GM12875 (cell line): ENCODE data around the gene TNNI3.

Experiments used
- H3K4me3 ChIP-seq: one replicate; pipeline ENCODE4 v1.5.1; 2011; ENCODE audit warnings: low read depth, low read length, control low read depth
- TF ChIP-seq, protein P1 (sequence below): IDR thresholded peaks from 2 replicates; pipeline ENCODE4 v1.5.1; 2011; ENCODE audit warnings: low read depth, mild to moderate bottlenecking, control low read depth, inconsistent platforms, low read length, moderate library complexity, borderline replicate concordance; ENCODE audit not compliant: insufficient read depth

TNNI3 gene

GRCh38 chr19:55145232-55145631, 12.3 kb downstream of the TNNI3 start:
- no peak overlapping the region for H3K4me3 ChIP-seq
- TF ChIP-seq, protein P1, sequence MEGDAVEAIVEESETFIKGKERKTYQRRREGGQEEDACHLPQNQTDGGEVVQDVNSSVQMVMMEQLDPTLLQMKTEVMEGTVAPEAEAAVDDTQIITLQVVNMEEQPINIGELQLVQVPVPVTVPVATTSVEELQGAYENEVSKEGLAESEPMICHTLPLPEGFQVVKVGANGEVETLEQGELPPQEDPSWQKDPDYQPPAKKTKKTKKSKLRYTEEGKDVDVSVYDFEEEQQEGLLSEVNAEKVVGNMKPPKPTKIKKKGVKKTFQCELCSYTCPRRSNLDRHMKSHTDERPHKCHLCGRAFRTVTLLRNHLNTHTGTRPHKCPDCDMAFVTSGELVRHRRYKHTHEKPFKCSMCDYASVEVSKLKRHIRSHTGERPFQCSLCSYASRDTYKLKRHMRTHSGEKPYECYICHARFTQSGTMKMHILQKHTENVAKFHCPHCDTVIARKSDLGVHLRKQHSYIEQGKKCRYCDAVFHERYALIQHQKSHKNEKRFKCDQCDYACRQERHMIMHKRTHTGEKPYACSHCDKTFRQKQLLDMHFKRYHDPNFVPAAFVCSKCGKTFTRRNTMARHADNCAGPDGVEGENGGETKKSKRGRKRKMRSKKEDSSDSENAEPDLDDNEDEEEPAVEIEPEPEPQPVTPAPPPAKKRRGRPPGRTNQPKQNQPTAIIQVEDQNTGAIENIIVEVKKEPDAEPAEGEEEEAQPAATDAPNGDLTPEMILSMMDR = no peak

DNA sequence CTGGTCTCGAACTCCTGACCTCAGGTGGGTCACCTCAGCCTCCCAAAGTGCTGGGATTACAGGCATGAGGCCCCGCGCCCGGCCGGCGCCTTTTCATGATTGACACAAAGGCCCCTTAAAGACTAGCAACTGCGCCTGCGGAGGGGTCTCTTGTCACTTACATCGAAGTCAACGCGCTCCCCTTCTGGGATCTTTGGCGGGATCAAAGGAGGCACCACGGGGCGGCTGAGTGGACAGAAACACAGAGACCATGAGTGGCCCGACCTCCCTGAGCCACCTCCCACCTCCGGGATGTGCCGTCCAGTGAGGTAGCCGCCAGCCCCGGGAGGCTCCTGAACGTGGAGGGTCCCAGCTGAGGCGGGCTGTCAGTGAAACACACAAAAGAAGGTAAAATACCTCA, 15.8 kb downstream of the TNNI3 start:
- TF ChIP-seq, protein P1 = no peak
- H3K4me3 ChIP-seq = no peak overlapping the region

- no peak overlapping the region for H3K4me3 ChIP-seq
- TF ChIP-seq, protein P1 = no peak
These were observed 19.6 kb downstream of the TNNI3 start for GRCh38 chr19:55137915-55138314.

GRCh38 chr19:55136399-55137102, 21.0 kb downstream of the TNNI3 start:
- TF ChIP-seq, protein P1 = no peak
- no peak overlapping the region for H3K4me3 ChIP-seq

- H3K4me3 ChIP-seq = no peak overlapping the region
- TF ChIP-seq, protein P1 = no peak
These were observed 22.8 kb downstream of the TNNI3 start for GRCh38 chr19:55134736-55135135.

GRCh38 chr19:55133639-55134444, 23.7 kb downstream of the TNNI3 start:
- TF ChIP-seq, protein P1 = no peak
- no peak overlapping the region for H3K4me3 ChIP-seq
